Gastrocnemius medialis (tissue), 4 donors: ENCODE measurements around the gene SH3TC1.

Experiments
- POLR2A ChIP-seq, 2 donors: fragments of 450-650 bp; IDR thresholded peaks; one replicate each; pipeline ENCODE4 v1.6.1; 2017; ENCODE audit warnings: antibody characterized with exemption in 2 of 2, mild to moderate bottlenecking in 2 of 2, moderate library complexity in 2 of 2
- TF ChIP-seq, protein P1 (sequence below), 5 experiments: fragments of 450-650 bp in 3 of 5; fragments of 200-600 bp in 2 of 5; sonication (generic) in 2 of 5; IDR thresholded peaks in 4 of 5; conservative IDR thresholded peaks in 1 of 5; 1 replicate in 4 of 5; 2 replicates in 1 of 5; pipeline ENCODE4 v1.5.1; 2016 to 2019; ENCODE audit warnings: antibody characterized with exemption in 5 of 5, mild to moderate bottlenecking in 3 of 5, moderate library complexity in 3 of 5

DNA sequence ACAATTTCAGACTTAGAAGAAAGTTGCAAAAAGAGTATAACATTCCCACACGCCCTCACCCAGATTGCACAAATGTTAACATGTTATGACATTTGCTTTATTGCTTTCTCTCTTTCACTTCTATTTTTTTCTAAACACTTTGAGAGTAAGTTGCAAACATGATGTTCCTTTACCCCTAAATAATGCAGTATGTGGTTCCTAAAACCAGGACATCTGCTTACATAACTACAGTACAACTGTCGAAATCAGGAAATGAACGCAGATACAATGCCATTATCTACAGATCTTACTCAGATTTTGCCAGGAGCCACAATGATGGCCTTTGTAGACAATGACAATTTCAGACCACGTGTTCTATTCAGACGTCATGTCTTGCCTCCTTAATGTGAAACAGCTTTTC, 22.4 kb downstream of the SH3TC1 start:
- TF ChIP-seq, protein P1, sequence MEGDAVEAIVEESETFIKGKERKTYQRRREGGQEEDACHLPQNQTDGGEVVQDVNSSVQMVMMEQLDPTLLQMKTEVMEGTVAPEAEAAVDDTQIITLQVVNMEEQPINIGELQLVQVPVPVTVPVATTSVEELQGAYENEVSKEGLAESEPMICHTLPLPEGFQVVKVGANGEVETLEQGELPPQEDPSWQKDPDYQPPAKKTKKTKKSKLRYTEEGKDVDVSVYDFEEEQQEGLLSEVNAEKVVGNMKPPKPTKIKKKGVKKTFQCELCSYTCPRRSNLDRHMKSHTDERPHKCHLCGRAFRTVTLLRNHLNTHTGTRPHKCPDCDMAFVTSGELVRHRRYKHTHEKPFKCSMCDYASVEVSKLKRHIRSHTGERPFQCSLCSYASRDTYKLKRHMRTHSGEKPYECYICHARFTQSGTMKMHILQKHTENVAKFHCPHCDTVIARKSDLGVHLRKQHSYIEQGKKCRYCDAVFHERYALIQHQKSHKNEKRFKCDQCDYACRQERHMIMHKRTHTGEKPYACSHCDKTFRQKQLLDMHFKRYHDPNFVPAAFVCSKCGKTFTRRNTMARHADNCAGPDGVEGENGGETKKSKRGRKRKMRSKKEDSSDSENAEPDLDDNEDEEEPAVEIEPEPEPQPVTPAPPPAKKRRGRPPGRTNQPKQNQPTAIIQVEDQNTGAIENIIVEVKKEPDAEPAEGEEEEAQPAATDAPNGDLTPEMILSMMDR (IDR thresholded peaks at IDR 0.05 in 4 of 5, conservative IDR thresholded peaks at IDR 0.05 in 1 of 5), result no peak
- no peak for TF ChIP-seq POLR2A (IDR thresholded peaks at IDR 0.05)
